CD1c-positive myeloid dendritic cell (primary cell): ENCODE data around the gene ZAP70.

Experiments used
- DNase-seq: peaks from one replicate; pipeline ENCODE4 v3.0.0-alpha.2; 2016; ENCODE audit errors: extremely low spot score

Gene ZAP70

DNA sequence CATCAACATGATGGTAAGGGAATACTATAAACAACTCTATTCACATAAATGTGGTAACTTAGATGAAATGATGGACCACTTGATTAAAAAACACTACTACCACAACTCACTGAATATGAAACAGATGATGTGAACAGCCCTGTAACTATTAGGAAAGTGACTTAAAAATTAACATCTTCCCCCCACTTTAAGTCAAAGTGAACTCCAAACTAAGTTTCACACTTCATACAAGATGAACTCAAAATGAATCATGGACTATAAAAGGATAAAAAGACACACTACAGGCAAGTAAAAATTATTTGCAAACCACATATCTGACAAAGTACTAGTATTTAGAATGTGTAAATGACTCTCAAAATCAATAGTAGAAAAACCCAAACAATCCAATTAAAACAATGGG, 71.6 kb downstream of the ZAP70 start:
- no peak for DNase-seq

DNA sequence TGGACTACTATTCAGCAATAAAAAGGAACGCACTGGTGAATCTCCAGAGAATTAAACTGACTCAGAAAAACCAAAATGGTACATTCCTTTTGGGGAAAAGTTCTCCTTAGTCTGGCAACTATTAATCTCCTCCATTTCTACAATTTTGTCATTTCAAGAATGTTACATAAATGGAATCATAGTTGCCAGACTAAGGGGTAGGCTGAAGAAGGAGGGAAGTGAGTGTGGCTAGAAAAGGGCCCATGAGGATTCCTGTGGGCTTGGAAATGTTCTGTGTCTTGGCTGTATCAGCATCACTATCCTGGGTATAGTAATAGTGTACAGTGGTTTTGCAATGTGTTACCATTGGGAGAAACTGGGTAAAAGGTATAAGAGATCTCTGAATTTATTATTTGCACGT, 72.4 kb downstream of the ZAP70 start:
- no peak for DNase-seq

DNA sequence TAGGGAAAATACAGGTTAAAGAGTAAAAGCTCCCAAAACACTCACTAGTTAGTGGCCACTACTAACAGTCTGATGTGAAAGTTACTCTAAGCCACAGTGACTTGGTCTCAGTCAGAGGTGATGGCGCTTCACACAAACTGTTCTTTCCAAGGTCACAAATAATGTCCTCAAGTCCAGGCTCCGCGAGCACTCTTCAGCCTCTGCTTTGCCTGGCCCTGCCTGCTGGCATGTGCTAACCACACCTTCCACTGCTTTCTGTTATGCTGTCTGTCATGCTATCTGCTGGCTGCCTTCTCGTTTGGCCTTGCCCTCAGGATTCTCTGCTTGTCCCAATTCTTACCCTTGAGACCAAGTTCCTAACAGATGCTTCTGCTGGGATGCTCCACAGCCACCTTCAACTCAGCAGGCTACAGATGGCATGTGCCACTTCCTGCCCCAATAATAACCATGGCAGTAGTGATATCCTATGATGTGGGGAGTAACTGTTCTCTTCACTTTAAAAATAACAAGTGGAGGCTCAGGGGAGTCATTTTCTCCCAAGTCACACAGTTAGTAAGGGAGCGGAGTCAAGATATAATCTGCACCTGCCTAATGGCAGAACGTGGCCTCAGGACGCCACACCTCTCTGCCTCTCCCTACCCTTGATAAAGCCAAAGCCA, 75.7 kb downstream of the ZAP70 start:
- no peak for DNase-seq
